DOHH2 (cell line): ENCODE results near the gene LAMA2.

ENCODE experiments used
- CTCF ChIP-seq: fragments of 200-600 bp; sonication (generic); IDR thresholded peaks from one replicate; pipeline ENCODE4 v1.5.1; 2014; ENCODE audit warnings: antibody characterized with exemption, mild to moderate bottlenecking, low read depth, low read length; ENCODE audit not compliant: poor library complexity, severe bottlenecking
- EZH2phosphoT487 ChIP-seq: fragments of 200-600 bp; sonication (generic); IDR thresholded peaks from 2 replicates; pipeline ENCODE4 v1.6.1; 2017; ENCODE audit warnings: borderline replicate concordance, mild to moderate bottlenecking, antibody characterized with exemption, low read length, moderate library complexity, mixed read lengths

GRCh38 chr6:128847431-128848210 is 35.3 kb upstream of the LAMA2 start:
- TF ChIP-seq CTCF (no peak), EZH2phosphoT487 (no peak)
